ENCODE results near the gene BCL11A.

The BCL11A gene

GRCh38 chr2:60438653-60439052 is 114.8 kb downstream of the BCL11A start:
- TF ChIP-seq CTCF (conservative IDR thresholded peaks at IDR 0.05) = no peak
- H3K27ac ChIP-seq = no peak overlapping the region

GRCh38 chr2:60438131-60438530 is 115.3 kb downstream of the BCL11A start:
- TF ChIP-seq CTCF (conservative IDR thresholded peaks at IDR 0.05) = no peak
- H3K27ac ChIP-seq = no peak overlapping the region

- H3K27ac ChIP-seq = no peak overlapping the region
- no peak for TF ChIP-seq CTCF (conservative IDR thresholded peaks at IDR 0.05)
Observed at GRCh38 chr2:60437080-60437696, 116.3 kb downstream of the BCL11A start.

GRCh38 chr2:60433018-60433596 is 120.3 kb downstream of the BCL11A start:
- no peak overlapping the region for H3K27ac ChIP-seq
- no peak for TF ChIP-seq CTCF (conservative IDR thresholded peaks at IDR 0.05)

GRCh38 chr2:60432035-60432601 is 121.3 kb downstream of the BCL11A start:
- no peak overlapping the region for H3K27ac ChIP-seq
- TF ChIP-seq CTCF (conservative IDR thresholded peaks at IDR 0.05) = no peak

- no peak overlapping the region for H3K27ac ChIP-seq
- TF ChIP-seq CTCF (conservative IDR thresholded peaks at IDR 0.05) = no peak
Observed at GRCh38 chr2:60429681-60430080, 123.8 kb downstream of the BCL11A start.

GRCh38 chr2:60426880-60427279 is 126.6 kb downstream of the BCL11A start:
- H3K27ac ChIP-seq = no peak overlapping the region
- TF ChIP-seq CTCF (conservative IDR thresholded peaks at IDR 0.05) = no peak
